DMS53 treated with DMSO at 0.1 percent for 48 hours (cell line): ENCODE data around the gene MOCS1.

ENCODE experiments used
- DNase-seq: peaks from one replicate; lab custom pipeline; 2025; ENCODE audit not compliant: unreplicated experiment; lab: John Stamatoyannopoulos, UW

Gene MOCS1

GRCh38 chr6:39904946-39905639, 29.2 kb downstream of the MOCS1 start:
- no peak for DNase-seq

DNA sequence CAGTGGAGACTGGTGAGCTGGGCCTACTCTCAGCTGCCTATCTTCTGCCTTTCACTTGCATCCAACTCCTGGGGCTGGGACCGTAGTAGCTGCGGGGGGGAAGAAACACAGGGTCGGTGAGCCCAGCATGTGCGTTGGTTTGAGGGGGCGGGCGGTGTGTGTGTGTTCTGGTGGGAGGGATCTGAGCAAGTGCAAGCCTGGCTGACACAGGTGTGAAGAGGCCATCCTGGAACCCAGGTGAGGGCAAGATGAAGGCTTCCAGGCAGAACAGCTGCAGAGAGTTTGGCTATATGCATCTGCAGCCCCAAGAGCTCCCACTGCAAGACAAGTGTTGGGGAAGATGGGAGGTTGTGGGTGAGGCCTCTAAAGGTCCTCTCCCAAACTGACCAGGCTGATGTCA, 30.6 kb downstream of the MOCS1 start:
- DNase-seq = no peak

DNA sequence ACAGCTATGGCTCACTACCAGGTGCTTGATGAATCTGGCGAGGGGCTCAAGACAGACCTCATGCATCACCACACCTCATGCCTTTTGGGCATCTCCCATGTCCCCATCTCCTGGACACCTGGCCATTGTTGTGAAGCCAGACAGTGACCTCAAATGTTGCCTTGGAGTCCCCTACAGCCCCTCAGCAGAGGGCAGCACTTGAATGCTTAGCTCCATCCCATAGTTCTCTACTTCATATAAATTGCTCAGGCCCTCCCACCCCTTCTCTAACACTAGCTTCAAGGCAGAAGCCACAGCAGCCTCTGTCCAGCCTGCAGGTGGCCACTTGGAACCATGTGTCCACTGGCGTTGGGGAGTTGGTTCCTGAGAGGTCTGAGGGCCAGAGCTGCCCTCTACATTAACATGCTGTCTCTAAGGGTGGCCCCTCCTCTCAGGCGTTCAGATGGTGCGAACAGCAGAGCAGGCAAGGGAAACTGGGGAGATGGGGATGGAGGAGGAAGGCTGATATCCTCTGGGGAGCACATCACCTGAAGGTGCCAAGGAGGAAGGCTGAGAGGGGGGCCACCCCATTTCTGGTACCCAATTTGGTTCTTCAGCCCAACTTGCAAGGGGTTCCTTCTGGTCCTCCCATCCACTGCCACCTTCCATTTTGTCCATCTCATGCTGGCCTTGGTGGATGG, 31.3 kb downstream of the MOCS1 start:
- no peak for DNase-seq

GRCh38 chr6:39902136-39902535, 32.1 kb downstream of the MOCS1 start:
- DNase-seq = no peak

GRCh38 chr6:39901670-39902069, 32.6 kb downstream of the MOCS1 start:
- DNase-seq = no peak

- no peak for DNase-seq
Measured at GRCh38 chr6:39901116-39901655, 33.1 kb downstream of the MOCS1 start.

DNA sequence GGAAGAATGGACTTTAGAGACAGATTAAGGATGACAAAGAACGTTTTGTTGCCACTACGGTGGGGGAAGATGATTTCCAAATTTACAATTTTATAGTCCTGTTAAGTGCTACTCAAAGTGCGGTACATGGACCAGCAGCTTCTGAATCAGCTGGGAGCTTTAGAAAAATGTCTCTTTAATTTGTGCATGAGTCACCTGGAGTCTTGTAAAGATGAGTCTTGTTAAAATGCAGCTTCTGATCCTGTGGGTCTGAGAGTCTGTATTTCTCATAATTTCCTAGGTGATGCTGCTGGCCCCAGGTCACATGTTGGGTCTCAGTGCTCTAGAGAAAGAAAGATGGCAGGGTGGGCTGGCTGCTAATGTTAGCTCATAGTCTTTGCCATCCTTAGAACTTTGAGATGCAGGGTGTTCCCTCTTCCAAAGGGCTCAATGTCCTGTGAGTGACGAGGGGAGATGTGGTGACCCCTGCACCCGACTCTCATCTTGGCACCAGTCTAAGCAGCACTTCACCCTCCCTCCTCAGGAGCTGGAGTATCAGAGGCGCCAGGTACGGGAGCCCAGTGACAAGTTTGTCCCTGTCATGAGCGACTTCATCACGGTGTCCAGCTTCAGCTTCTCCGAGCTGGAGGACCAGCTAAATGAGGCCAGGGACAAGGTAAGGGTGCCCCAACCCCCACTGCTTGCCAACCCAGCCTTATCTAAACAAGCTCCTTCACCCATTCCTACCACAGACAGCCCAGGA, 34.5 kb downstream of the MOCS1 start:
- DNase-seq = no peak

DNA sequence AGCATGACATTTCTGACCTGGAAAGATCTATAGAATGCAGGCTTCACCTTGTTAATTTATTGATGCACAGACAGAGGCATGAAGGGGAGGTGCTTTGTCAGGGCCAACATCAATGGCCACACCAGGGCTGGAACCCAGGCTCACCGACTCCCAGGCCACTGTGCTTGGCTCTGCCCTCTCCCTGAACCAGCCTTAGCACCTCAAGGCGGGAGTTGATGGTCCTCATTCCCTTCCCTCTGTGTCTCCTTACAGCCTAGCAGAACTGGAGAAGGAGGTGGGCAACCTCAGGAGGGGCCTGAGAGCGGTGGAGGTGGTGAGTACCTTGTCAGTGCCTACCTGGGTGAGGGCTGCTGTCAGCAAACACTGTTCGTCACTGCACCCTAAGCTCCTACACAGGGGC, 35.6 kb downstream of the MOCS1 start:
- no peak for DNase-seq

- no peak for DNase-seq
Measured at GRCh38 chr6:39897698-39898097, 36.6 kb downstream of the MOCS1 start.

- DNase-seq = no peak
Measured at GRCh38 chr6:39896701-39897100, 37.6 kb downstream of the MOCS1 start.

DNA sequence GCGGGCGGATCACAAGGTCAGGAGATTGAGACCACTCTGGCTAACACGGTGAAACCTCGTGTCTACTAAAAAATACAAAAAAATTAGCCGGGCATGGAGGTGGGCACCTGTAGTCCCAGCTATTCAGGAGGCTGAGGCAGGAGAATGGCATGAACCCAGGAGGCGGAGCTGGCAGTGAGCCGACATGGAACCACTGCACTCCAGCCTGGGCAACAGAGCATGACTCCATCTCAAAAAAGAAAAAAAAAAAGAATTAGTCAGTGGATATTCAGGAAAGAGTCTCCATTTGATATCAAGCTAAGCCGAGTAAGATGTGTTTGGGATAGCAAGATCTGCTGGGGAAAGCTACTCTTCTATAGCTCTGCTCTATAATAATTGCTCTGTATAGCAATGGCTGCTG, 41.0 kb downstream of the MOCS1 start:
- no peak for DNase-seq

- peak; percentile 49 for DNase-seq
Measured at GRCh38 chr6:39892490-39893129, 41.7 kb downstream of the MOCS1 start.

DNA sequence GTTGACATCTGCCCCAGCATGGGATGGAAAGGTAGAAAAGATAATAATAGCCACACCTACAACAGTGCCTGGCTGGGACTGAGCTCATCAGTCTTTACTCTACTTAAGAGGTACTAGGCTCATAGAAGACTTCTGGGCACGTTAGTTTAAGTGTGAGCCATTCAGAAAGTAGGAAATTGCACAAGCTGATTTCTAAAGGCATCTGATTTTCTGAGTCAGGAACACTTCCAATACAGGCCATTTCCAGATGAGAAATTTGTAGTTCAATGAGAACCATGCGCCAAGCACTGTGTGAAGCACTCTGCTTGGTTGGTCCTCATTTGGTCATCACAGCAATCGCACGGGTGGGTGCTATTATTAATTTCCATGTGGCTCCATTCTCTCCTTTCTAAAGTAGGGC, 42.3 kb downstream of the MOCS1 start:
- no peak for DNase-seq

- DNase-seq = no peak
Measured at GRCh38 chr6:39891353-39891752, 42.9 kb downstream of the MOCS1 start.

DNA sequence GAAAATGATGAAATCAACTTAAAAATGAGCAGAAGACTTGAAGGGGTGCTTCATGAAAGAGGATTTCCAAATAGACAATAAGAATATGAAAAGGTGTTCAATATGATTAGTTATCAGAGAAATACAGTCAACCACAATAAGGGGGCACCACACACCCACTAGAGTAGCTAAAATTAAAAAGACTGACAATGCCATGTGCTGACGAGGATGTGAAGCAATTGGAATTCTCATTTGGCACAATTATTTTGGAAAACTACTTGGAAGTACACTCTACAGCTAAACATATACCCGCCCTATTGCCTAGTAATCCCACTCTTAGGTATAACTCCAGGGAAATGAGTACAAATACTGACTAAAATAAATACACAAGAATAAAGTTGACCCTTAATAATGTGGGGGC, 45.0 kb downstream of the MOCS1 start:
- DNase-seq = no peak

GRCh38 chr6:39887692-39888450, 46.4 kb downstream of the MOCS1 start:
- DNase-seq = peak; percentile 16

- no peak for DNase-seq
Measured at GRCh38 chr6:39886871-39887270, 47.4 kb downstream of the MOCS1 start.

- DNase-seq = no peak
Measured at GRCh38 chr6:39885691-39886090, 48.6 kb downstream of the MOCS1 start.

GRCh38 chr6:39884696-39885095, 49.6 kb downstream of the MOCS1 start:
- no peak for DNase-seq

GRCh38 chr6:39882531-39882899, 51.7 kb downstream of the MOCS1 start:
- no peak for DNase-seq
